Measurements from ENCODE around the gene IL4I1. TPM values are rescaled to one million over a fixed set of nuclear protein-coding genes. Genes with fewer than 3 reads are reported as not detected.

IL4I1 gene
- polyA plus RNA-seq, 3 donors: 5.6 to 7.6 (median 7.0) TPM

- Histone ChIP-seq H3K9me3 (replicated peaks in 1 of 2; ENCODE audit: control insufficient read depth in 1 of 2, insufficient read depth in 1 of 2, low read length in 2 of 2) (no peaks in the 10 kb centered on the region), H3K79me2 (ENCODE audit: insufficient read depth, low read length) (peaks cover 71% of the 10 kb centered on the region), H3K4me3 (replicated peaks in 1 of 3; ENCODE audit: low read depth in 2 of 3, low read length in 3 of 3) (no peak overlapping the region), H2AFZ (ENCODE audit: insufficient read depth, low read depth, low read length, poor library complexity, severe bottlenecking) (no peak overlapping the region), H3K27me3 (ENCODE audit: control insufficient read depth in 2 of 2, insufficient read depth in 2 of 2, low read length in 2 of 2) (no peaks in the 10 kb centered on the region), H3K4me1 (ENCODE audit: control insufficient read depth in 1 of 2, insufficient read depth in 2 of 2, low read length in 2 of 2) (peaks cover 55 to 59% of the 10 kb centered on the region in 2 donors), H3K36me3 (replicated peaks in 1 of 2; ENCODE audit: control insufficient read depth in 1 of 2, insufficient read depth in 2 of 2, low read length in 2 of 2) (peaks cover 47 to 63% of the 10 kb centered on the region in 2 donors), H3K9ac (ENCODE audit: insufficient read depth, low read length, poor library complexity, severe bottlenecking) (no peak overlapping the region), H4K20me1 (ENCODE audit: insufficient read depth, low read length) (peaks cover 21% of the 10 kb centered on the region), H3K27ac (ENCODE audit: low read depth in 1 of 2, low read length in 2 of 2) (peak overlapping the region; percentile 94 to 97), H3K4me2 (replicated peaks; ENCODE audit: extremely low read depth, low read length, poor library complexity, severe bottlenecking) (no peak overlapping the region)
- H3K4me1 Mint-ChIP-seq: peaks cover 60% of the 10 kb centered on the region
- H3K36me3 Mint-ChIP-seq: peaks cover 52 to 72% of the 10 kb centered on the region in 2 donors
- peak overlapping the region; percentile 67 to 99 (median 97) for H3K27ac Mint-ChIP-seq
- no peak overlapping the region for H3K4me3 Mint-ChIP-seq
- no peak for DNase-seq
- H3K27me3 Mint-ChIP-seq (ENCODE audit: low read depth in 3 of 3): peaks cover 0 to 4% (median 2%) of the 10 kb centered on the region in 3 donors
- intact Hi-C loops (cut with micrococcal nuclease): no loop called here
- no peak for TF ChIP-seq CTCF (IDR thresholded peaks at IDR 0.05)
- WGBS (ENCODE audit: insufficient coverage): 91% methylated on average over 16 of the region's 21 CpGs
- no peaks in the 10 kb centered on the region for H3K9me3 Mint-ChIP-seq
Measured at GRCh38 chr19:49912965-49913685, 16.4 kb upstream of the IL4I1 start.

GRCh38 chr19:49911381-49912145, 14.9 kb upstream of the IL4I1 start:
- H3K9me3 ChIP-seq (replicated peaks in 1 of 2; ENCODE audit: control insufficient read depth in 1 of 2, insufficient read depth in 1 of 2, low read length in 2 of 2): no peaks in the 10 kb centered on the region
- no peaks in the 10 kb centered on the region for H3K9me3 Mint-ChIP-seq
- H3K27me3 Mint-ChIP-seq (ENCODE audit: low read depth in 3 of 3): peaks cover 0 to 4% (median 3%) of the 10 kb centered on the region in 3 donors
- H3K4me3 Mint-ChIP-seq: peak overlapping the region; percentile 31 to 85
- H3K4me1 ChIP-seq (ENCODE audit: control insufficient read depth in 1 of 2, insufficient read depth in 2 of 2, low read length in 2 of 2): peaks cover 40 to 49% of the 10 kb centered on the region in 2 donors
- H3K9ac ChIP-seq (ENCODE audit: insufficient read depth, low read length, poor library complexity, severe bottlenecking): peak overlapping the region; percentile 55
- H3K27me3 ChIP-seq (ENCODE audit: control insufficient read depth in 2 of 2, insufficient read depth in 2 of 2, low read length in 2 of 2): no peaks in the 10 kb centered on the region
- DNase-seq: peak; percentile 85 to 94 (median 89)
- TF ChIP-seq CTCF (IDR thresholded peaks at IDR 0.05): no peak
- intact Hi-C loops (cut with micrococcal nuclease): no loop called here
- peaks cover 51% of the 10 kb centered on the region for H3K4me1 Mint-ChIP-seq
- peaks cover 62 to 77% of the 10 kb centered on the region in 2 donors for H3K36me3 ChIP-seq (replicated peaks in 1 of 2; ENCODE audit: control insufficient read depth in 1 of 2, insufficient read depth in 2 of 2, low read length in 2 of 2)
- H3K79me2 ChIP-seq (ENCODE audit: insufficient read depth, low read length): peaks cover 76% of the 10 kb centered on the region
- peak overlapping the region; percentile 92 to 99 (median 97) for H3K27ac Mint-ChIP-seq
- peak overlapping the region; percentile 64 for H3K4me2 ChIP-seq (replicated peaks; ENCODE audit: extremely low read depth, low read length, poor library complexity, severe bottlenecking)
- H3K27ac ChIP-seq (ENCODE audit: low read depth in 1 of 2, low read length in 2 of 2): peak overlapping the region; percentile 94 to 97
- peaks cover 65 to 79% of the 10 kb centered on the region in 2 donors for H3K36me3 Mint-ChIP-seq
- WGBS (ENCODE audit: insufficient coverage): 50% methylated on average over 8 of the region's 9 CpGs
- peak overlapping the region; percentile 36 for H2AFZ ChIP-seq (ENCODE audit: insufficient read depth, low read depth, low read length, poor library complexity, severe bottlenecking)
- H3K4me3 ChIP-seq (replicated peaks in 1 of 3; ENCODE audit: low read depth in 2 of 3, low read length in 3 of 3): peak overlapping the region in 1 of 3 experiments; percentile 61
- peaks cover 13% of the 10 kb centered on the region for H4K20me1 ChIP-seq (ENCODE audit: insufficient read depth, low read length)
